GM12872 (cell line): ENCODE measurements around the gene HTR1B.

Experiments
- TF ChIP-seq, protein P1 (sequence below): IDR thresholded peaks from 3 replicates; pipeline ENCODE4 v1.5.1; 2011; ENCODE audit warnings: low read depth, mild to moderate bottlenecking, low read length, moderate library complexity; ENCODE audit not compliant: insufficient read depth

HTR1B gene

DNA sequence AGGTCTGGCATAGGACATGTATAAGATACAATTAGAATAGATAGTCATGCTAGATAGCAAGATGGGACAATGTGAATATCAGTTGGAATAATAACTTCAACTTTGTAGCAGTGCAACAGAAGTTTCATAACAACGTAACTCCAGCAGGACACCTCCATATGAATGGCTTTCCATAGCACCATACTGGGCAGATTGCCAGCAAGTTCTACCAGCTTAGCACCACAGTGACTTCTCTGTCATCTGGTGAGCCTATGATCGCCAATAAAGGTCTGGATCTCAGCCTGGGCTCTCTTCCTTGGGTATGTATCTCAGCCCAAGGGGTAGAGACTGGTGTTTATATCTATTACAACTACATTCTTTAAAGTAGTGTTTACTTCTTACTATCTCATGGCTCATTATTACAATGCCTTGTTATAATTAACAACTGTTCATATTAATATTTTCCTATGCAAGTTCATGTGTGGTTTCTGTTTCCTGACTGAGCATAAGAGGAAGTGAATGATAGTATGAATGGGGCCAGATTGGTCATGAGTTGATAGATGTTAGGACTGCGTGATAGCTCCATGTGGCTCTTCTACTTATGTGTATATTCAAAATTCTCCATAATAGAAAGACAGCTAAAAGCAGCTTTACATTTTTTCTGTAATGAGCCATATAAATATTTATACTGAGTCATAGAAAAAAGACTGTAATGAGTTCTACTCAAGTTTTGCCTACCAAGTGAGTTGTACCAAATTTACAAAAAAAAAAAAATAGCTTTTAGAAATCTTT, 22.9 kb downstream of the HTR1B start:
- TF ChIP-seq, protein P1, sequence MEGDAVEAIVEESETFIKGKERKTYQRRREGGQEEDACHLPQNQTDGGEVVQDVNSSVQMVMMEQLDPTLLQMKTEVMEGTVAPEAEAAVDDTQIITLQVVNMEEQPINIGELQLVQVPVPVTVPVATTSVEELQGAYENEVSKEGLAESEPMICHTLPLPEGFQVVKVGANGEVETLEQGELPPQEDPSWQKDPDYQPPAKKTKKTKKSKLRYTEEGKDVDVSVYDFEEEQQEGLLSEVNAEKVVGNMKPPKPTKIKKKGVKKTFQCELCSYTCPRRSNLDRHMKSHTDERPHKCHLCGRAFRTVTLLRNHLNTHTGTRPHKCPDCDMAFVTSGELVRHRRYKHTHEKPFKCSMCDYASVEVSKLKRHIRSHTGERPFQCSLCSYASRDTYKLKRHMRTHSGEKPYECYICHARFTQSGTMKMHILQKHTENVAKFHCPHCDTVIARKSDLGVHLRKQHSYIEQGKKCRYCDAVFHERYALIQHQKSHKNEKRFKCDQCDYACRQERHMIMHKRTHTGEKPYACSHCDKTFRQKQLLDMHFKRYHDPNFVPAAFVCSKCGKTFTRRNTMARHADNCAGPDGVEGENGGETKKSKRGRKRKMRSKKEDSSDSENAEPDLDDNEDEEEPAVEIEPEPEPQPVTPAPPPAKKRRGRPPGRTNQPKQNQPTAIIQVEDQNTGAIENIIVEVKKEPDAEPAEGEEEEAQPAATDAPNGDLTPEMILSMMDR: no peak

DNA sequence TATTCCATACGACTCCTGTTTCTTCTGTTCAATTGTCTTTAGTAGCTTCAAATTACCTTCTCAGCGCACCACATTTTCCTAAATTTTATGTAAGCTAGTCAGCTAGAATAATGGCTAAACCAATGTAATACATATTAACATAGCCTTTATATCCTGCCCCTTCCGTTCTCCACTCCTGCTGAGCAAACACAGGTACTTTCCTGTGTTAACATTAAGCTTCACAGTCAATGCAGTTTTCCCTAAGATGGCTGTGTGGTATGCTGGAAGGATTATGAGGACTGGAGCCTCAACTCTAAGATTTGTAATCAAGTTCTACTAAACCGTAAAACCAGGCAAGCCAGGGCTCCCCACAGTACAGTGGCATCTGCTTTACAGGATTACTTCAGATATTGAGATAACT, 29.4 kb downstream of the HTR1B start:
- TF ChIP-seq, protein P1: no peak

DNA sequence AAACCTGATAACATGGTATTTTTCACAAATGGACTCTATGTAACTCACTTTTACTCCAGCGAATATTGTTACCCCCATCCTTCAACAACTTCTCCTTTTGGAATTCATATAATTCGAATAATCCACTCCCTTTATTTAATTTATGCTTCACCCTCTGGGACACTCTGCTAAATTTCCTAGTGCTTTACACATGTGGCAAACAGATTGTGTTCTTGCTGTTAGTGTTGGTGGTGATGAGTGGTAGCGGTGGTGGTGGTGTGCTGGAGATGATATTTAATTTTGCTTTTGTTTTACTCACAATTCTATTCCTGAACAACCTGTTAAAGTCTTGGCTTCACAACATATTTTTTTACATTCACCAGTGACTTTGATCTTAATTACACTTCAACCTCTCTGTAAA, 32.8 kb downstream of the HTR1B start:
- TF ChIP-seq, protein P1: no peak

DNA sequence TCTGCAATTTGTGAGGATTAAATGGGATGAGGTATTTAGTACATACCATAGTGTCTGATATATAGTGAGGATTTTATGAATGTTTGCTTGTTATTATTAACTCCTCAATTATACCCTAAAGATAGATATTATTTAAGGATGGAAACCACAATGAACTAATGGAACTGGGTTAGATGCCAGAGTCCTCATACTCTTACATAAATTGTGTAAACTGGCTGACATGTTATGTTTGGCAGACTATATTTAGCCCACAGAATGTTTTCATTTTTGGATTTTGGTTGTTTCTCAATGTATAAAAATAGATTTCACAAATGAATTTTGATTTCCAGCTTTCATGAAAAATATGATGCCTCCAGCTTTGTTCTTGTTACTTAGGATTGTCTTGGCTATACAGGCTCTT, 37.6 kb downstream of the HTR1B start:
- TF ChIP-seq, protein P1: no peak

DNA sequence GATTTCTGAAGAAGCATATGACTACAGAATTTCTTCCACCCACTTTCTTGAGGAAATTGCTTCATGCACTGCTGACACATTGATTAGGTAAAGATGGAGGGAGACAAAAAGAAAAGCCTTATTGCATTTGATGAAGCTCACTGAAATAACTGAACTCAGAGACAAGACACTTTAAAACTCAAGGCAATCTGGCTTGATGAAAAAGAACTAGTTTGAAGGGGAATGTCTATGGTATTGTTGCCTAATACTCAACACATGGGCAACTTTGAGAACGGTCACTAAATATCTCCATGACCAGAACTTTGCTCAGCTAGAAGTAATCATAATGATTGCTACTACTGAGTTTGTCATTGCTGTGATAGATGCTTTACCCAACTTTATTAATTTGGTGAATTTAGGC, 38.1 kb downstream of the HTR1B start:
- TF ChIP-seq, protein P1: no peak

DNA sequence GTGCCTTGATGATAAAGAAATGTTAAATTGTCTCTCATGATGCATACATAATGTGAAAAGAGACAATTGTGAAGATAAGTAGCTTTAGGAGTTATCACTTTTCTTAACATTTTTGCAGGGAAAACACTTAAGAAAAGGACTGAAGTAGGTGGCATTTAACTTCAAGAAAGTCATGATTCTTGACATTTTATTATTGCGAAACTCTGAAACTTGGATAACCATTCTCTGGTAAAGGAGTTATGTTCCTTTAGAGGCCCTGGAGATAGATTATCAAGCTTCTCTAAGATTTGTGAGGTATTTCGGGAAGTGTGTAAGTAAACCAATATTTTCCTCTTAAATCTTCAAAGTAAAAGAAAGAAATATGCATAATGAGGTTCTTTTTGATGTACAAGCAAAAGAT, 38.5 kb downstream of the HTR1B start:
- TF ChIP-seq, protein P1: no peak

DNA sequence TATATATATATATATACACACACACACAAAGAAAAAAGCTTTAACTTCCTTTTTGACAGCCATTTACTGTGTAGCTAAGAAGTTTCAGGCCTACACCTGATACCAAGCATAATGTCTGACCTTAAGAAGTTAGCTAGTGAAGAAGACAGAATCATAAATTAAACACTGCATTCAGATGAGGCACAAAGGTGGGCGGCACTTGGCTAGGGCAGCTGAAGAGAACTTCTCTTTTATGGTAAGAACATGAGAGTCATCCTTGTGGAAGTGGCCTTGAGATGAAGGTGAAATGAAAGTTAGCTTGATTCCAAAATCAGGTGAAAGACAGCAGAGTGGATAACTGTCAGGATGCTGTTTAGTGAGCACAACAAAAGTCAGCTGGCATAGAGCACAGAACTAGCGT, 46.5 kb downstream of the HTR1B start:
- TF ChIP-seq, protein P1: no peak

DNA sequence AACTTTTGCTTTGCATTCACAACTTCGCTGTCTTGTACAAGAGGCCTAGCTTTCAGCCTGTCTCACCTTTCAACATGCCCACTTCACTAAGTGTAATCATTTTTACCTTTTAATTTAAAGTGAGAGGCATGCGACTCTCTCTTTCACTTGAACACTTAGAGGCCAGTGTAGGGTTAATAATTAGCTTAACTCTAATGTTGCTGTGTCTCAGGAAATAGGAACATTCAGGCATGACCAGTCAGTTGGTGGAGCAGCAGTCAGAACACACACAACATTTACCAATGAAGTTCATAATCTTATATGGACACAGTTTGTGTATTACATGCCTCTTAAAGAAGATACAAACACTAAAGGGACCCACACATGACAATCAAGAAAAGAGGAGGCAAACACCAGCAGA, 47.6 kb downstream of the HTR1B start:
- TF ChIP-seq, protein P1: no peak
